Keratinocyte (primary cell): ENCODE data around the gene ZCWPW1. TPM values are rescaled to one million over a fixed set of nuclear protein-coding genes. Genes with fewer than 3 reads are reported as not detected.
"Not testable (repeated sequence)": the region's sequence is repeated elsewhere in the genome, so short reads cannot be mapped to it uniquely, and the experiment has no call there.

Experiments used
- DNase-seq: peaks from one replicate; pipeline ENCODE4 v3.0.0-alpha.2; 2011; ENCODE audit warnings: low read depth, missing footprints, low spot score
- FAIRE-seq: peaks from 2 replicates; lab custom pipeline; 2011; peaks lifted over from hg19 to GRCh38; lab: Jason Lieb, UNC
- H2AFZ ChIP-seq: 2 replicates; pipeline ENCODE4 v1.6.0; 2012; ENCODE audit warnings: low read length, control low read depth, inconsistent platforms; ENCODE audit not compliant: control insufficient read depth
- H3K27ac ChIP-seq: 2 replicates; pipeline ENCODE4 v1.5.1; 2011; ENCODE audit warnings: low read length; ENCODE audit not compliant: control insufficient read depth, insufficient read depth
- H3K27me3 ChIP-seq: 3 replicates; pipeline ENCODE4 v1.6.0; 2011; ENCODE audit warnings: low read length; ENCODE audit not compliant: control insufficient read depth, insufficient read depth; ENCODE audit errors: extremely low read depth
- H3K36me3 ChIP-seq, 2 experiments: 2 replicates in 1 of 2; 3 replicates in 1 of 2; pipeline ENCODE4 v1.5.1; 2011; ENCODE audit warnings: low read length in 2 of 2, mild to moderate bottlenecking in 1 of 2; ENCODE audit not compliant: control insufficient read depth in 2 of 2, insufficient read depth in 2 of 2; ENCODE audit errors: extremely low read depth in 1 of 2
- H3K4me1 ChIP-seq: 3 replicates; pipeline ENCODE4 v1.5.1; 2011; ENCODE audit warnings: low read length; ENCODE audit not compliant: control insufficient read depth, insufficient read depth; ENCODE audit errors: extremely low read depth
- H3K4me2 ChIP-seq: 3 replicates; pipeline ENCODE4 v1.6.0; 2011; ENCODE audit warnings: low read depth, low read length; ENCODE audit not compliant: control insufficient read depth, insufficient read depth; ENCODE audit errors: extremely low read depth
- H3K4me3 ChIP-seq, 3 experiments: fragments of 200-600 bp in 1 of 3; sonication (generic) in 1 of 3; 2 replicates in 2 of 3; 3 replicates in 1 of 3; pipeline ENCODE4 v1.5.1; 2011 to 2016; ENCODE audit warnings: low read length in 3 of 3, mild to moderate bottlenecking in 3 of 3, control low read depth in 2 of 3, inconsistent platforms in 1 of 3, low read depth in 1 of 3, mixed read lengths in 1 of 3, mixed run types in 1 of 3, moderate library complexity in 1 of 3; ENCODE audit not compliant: control insufficient read depth in 2 of 3, insufficient read depth in 2 of 3; ENCODE audit errors: extremely low read depth in 1 of 3
- H3K79me2 ChIP-seq: 2 replicates; pipeline ENCODE4 v1.6.0; 2012; ENCODE audit warnings: low read length; ENCODE audit not compliant: control insufficient read depth, insufficient read depth
- H3K9ac ChIP-seq: 3 replicates; pipeline ENCODE4 v1.6.0; 2011; ENCODE audit warnings: low read length; ENCODE audit not compliant: control insufficient read depth, insufficient read depth; ENCODE audit errors: extremely low read depth
- H3K9me1 ChIP-seq: 3 replicates; pipeline ENCODE4 v1.6.0; 2011; ENCODE audit warnings: low read length; ENCODE audit not compliant: control insufficient read depth, insufficient read depth; ENCODE audit errors: extremely low read depth
- H3K9me3 ChIP-seq: 2 replicates; pipeline ENCODE4 v1.5.1; 2012; ENCODE audit warnings: low read depth, low read length; ENCODE audit not compliant: control insufficient read depth
- H4K20me1 ChIP-seq: 3 replicates; pipeline ENCODE4 v1.6.0; 2011; ENCODE audit warnings: low read length; ENCODE audit not compliant: control insufficient read depth, insufficient read depth; ENCODE audit errors: extremely low read depth
- EZH2 ChIP-seq: IDR thresholded peaks from one replicate; pipeline ENCODE4 v1.6.1; 2012; ENCODE audit warnings: inconsistent platforms, mild to moderate bottlenecking, low read length, moderate library complexity
- dilution Hi-C: fragments of 300-500 bp; cut with MboI; formaldehyde crosslinking; loops from one replicate; pipeline ENCODE4 v1.7.0; 2020; ENCODE audit warnings: low sequenced_read_pairs; ENCODE audit not compliant: extremely low pct_ligation_motif_present
- polyA plus RNA-seq, 5 experiments: library from polyadenylated mRNA; depleted of rRNA in 3 of 5; stranded (reverse) in 3 of 5; stranded (forward) in 1 of 5; unstranded in 1 of 5; fragments of >200 nt; gene quantifications; 1 replicate in 1 of 5; 2 replicates in 3 of 5; 3 replicates in 1 of 5; pipeline versions ENCODE4 v1.2.1 to v1.2.3, GENCODE V29; 2011 to 2012; ENCODE audit warnings: missing spikeins in 2 of 5, low read depth in 1 of 5, low replicate concordance in 1 of 5
- TF ChIP-seq, protein P1 (sequence below), 3 experiments: IDR thresholded peaks in 1 of 3; conservative IDR thresholded peaks in 1 of 3; optimal IDR thresholded peaks in 1 of 3; 2 replicates in 2 of 3; 3 replicates in 1 of 3; pipeline versions ENCODE3 to v1.5.1; 2011; ENCODE audit warnings: low read length in 3 of 3, mild to moderate bottlenecking in 3 of 3, moderate library complexity in 2 of 3, control low read depth in 1 of 3, inconsistent platforms in 1 of 3; ENCODE audit not compliant: insufficient read depth in 2 of 3; ENCODE audit errors: extremely low read depth in 1 of 3

ZCWPW1 gene
- polyA plus RNA-seq, 1 donor (not counting 4 experiments of a cell fraction or from before 2014, with no cell fraction given): 1.4 TPM

DNA sequence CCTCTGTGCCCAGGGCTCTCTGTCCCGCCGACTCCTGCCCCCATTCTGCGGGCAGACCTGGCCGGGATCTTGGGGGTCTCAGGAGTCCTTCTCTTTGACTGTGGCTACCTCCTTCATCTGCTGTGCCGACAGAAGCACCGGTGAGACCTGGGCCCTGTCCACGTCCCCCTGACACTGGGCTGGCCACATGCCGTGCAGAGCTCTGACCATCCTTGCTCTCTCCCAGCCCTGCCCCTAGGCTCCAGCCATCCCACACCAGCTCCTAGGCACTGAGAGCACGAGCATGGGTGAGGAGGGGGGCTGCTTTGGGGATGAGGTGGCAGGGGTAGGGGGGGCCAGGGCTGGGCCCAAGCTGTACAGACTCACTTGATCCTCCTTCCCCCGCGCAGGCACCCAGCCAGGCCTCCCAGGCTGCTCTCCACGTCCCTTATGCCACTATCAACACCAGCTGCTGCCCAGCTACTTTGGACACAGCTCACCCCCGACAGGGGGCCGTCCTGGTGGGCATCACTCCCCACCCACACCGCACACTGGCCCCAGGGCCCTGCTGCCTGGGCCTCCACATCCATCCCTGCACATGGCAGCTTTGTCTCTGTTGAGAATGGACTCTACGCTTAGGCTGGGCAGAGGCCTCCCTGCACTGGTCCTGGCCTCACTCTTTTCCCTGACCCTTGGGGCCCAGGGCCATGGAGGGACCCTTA lies 75.4 kb downstream of the ZCWPW1 start:
- Histone ChIP-seq H3K36me3 (peaks cover 40 to 54% of the 10 kb centered on the region in 2 experiments), H3K4me1 (no peaks in the 10 kb centered on the region), H3K9me1 (no peaks in the 10 kb centered on the region), H2AFZ (no peak overlapping the region), H3K9ac (no peak overlapping the region), H4K20me1 (peaks cover 2% of the 10 kb centered on the region), H3K9me3 (no peaks in the 10 kb centered on the region), H3K27me3 (no peaks in the 10 kb centered on the region), H3K4me2 (no peak overlapping the region), H3K79me2 (peaks cover 5% of the 10 kb centered on the region), H3K27ac (no peak overlapping the region), H3K4me3 (no peak overlapping the region)
- TF ChIP-seq, protein P1, sequence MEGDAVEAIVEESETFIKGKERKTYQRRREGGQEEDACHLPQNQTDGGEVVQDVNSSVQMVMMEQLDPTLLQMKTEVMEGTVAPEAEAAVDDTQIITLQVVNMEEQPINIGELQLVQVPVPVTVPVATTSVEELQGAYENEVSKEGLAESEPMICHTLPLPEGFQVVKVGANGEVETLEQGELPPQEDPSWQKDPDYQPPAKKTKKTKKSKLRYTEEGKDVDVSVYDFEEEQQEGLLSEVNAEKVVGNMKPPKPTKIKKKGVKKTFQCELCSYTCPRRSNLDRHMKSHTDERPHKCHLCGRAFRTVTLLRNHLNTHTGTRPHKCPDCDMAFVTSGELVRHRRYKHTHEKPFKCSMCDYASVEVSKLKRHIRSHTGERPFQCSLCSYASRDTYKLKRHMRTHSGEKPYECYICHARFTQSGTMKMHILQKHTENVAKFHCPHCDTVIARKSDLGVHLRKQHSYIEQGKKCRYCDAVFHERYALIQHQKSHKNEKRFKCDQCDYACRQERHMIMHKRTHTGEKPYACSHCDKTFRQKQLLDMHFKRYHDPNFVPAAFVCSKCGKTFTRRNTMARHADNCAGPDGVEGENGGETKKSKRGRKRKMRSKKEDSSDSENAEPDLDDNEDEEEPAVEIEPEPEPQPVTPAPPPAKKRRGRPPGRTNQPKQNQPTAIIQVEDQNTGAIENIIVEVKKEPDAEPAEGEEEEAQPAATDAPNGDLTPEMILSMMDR (optimal IDR thresholded peaks at IDR 0.05 in 1 of 3, IDR thresholded peaks at IDR 0.05 in 1 of 3, conservative IDR thresholded peaks at IDR 0.05 in 1 of 3; ENCODE audit: extremely low read depth in 1 of 3, insufficient read depth in 2 of 3, low read length in 3 of 3): no peak
- TF ChIP-seq EZH2: no peak
- no peak for FAIRE-seq
- no peak for DNase-seq
- dilution Hi-C loops: no loop called here

DNA sequence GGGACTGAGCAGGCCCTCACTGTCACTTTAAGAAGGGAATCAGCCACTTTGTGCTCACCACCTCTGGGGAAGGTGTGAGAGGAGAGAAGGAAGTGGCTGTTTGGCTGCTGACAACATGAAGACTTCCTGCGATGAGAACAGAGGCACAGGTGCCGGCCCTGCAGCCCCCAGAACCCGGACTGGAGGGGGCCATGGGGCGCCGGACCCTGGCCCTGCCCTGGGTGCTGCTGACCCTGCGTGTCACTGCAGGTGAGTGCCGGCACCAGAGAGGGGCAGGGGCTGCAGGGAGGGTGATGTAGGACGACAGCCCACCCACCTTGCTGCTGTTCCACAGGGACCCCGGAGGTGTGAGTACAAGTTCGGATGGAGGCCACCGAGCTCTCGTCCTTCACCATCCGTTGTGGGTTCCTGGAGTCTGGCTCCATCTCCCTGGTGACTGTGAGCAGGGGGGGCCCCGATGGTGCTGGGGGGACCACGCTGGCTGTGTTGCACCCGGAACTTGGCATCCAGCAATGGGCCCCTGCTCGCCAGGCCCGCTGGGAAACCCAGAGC lies 76.2 kb downstream of the ZCWPW1 start:
- H3K27ac ChIP-seq, H3K79me2 ChIP-seq, H3K4me1 ChIP-seq, dilution Hi-C loops, FAIRE-seq, H4K20me1 ChIP-seq, H3K9me3 ChIP-seq, H3K4me2 ChIP-seq, DNase-seq, H3K9ac ChIP-seq, H2AFZ ChIP-seq, H3K4me3 ChIP-seq, H3K9me1 ChIP-seq, H3K27me3 ChIP-seq: not testable (repeated sequence)
- H3K36me3 ChIP-seq: peaks cover 46 to 54% of the 10 kb centered on the region in 2 experiments
